DOHH2 (cell line): ENCODE measurements around the gene TMEM248.
"Not testable (repeated sequence)": the region's sequence is repeated elsewhere in the genome, so short reads cannot be mapped to it uniquely, and the experiment has no call there.

ENCODE experiments used
- H3F3A ChIP-seq: fragments of 200-600 bp; sonication (generic), shearing (Covaris generic); 2 replicates; pipeline ENCODE4 v1.6.0; 2016; ENCODE audit warnings: antibody characterized with exemption, mild to moderate bottlenecking; ENCODE audit not compliant: control insufficient read depth, insufficient read depth
- H3K27ac ChIP-seq: fragments of 200-600 bp; sonication (generic); 2 replicates; pipeline ENCODE4 v1.5.1; 2014; ENCODE audit warnings: low read depth, mild to moderate bottlenecking, low read length, moderate library complexity
- H3K27me3 ChIP-seq: fragments of 200-600 bp; sonication (generic); 2 replicates; pipeline ENCODE4 v1.6.1; 2014; ENCODE audit warnings: mild to moderate bottlenecking, low read length, mixed read lengths; ENCODE audit not compliant: control insufficient read depth
- H3K36me3 ChIP-seq: fragments of 200-600 bp; sonication (generic); 2 replicates; pipeline ENCODE4 v1.6.1; 2014; ENCODE audit warnings: mild to moderate bottlenecking, low read length, moderate library complexity, mixed read lengths; ENCODE audit not compliant: control insufficient read depth
- H3K4me1 ChIP-seq: fragments of 200-600 bp; sonication (generic); 2 replicates; pipeline ENCODE4 v1.6.1; 2014; ENCODE audit warnings: mild to moderate bottlenecking, low read length, mixed read lengths; ENCODE audit not compliant: control insufficient read depth
- H3K4me2 ChIP-seq: fragments of 200-600 bp; sonication (generic); 2 replicates; pipeline ENCODE4 v1.6.0; 2014; ENCODE audit warnings: mild to moderate bottlenecking, low read length, moderate library complexity
- H3K4me3 ChIP-seq: fragments of 200-600 bp; sonication (generic); 2 replicates; pipeline ENCODE4 v1.5.1; 2014; ENCODE audit warnings: mild to moderate bottlenecking, low read length, mixed read lengths
- H3K79me2 ChIP-seq: fragments of 200-600 bp; sonication (generic); 2 replicates; pipeline ENCODE4 v1.6.1; 2014; ENCODE audit warnings: mild to moderate bottlenecking, low read length, mixed read lengths; ENCODE audit not compliant: control insufficient read depth
- H3K9me2 ChIP-seq: fragments of 200-600 bp; sonication (generic); replicated peaks from 2 replicates; pipeline ENCODE4 v1.6.1; 2014; ENCODE audit warnings: mild to moderate bottlenecking, low read length, mixed read lengths; ENCODE audit not compliant: control insufficient read depth
- H3K9me3 ChIP-seq: fragments of 200-600 bp; sonication (generic); 2 replicates; pipeline ENCODE4 v1.6.1; 2014; ENCODE audit warnings: antibody characterized with exemption, low read length, mixed read lengths; ENCODE audit not compliant: control insufficient read depth, insufficient read depth
- H4K20me1 ChIP-seq: fragments of 200-600 bp; sonication (generic); 2 replicates; pipeline ENCODE4 v1.6.0; 2014; ENCODE audit warnings: low read depth, mild to moderate bottlenecking, antibody characterized with exemption, low read length, moderate library complexity; ENCODE audit not compliant: control insufficient read depth, insufficient read depth
- CTCF ChIP-seq: fragments of 200-600 bp; sonication (generic); IDR thresholded peaks from one replicate; pipeline ENCODE4 v1.5.1; 2014; ENCODE audit warnings: antibody characterized with exemption, mild to moderate bottlenecking, low read depth, low read length; ENCODE audit not compliant: poor library complexity, severe bottlenecking
- EZH2phosphoT487 ChIP-seq: fragments of 200-600 bp; sonication (generic); IDR thresholded peaks from 2 replicates; pipeline ENCODE4 v1.6.1; 2017; ENCODE audit warnings: borderline replicate concordance, mild to moderate bottlenecking, antibody characterized with exemption, low read length, moderate library complexity, mixed read lengths

TMEM248 gene

GRCh38 chr7:66886152-66886551, 34.9 kb upstream of the TMEM248 start:
- TF ChIP-seq EZH2phosphoT487 = no peak
- no peaks in the 10 kb centered on the region for H3K9me3 ChIP-seq
- H4K20me1 ChIP-seq = no peaks in the 10 kb centered on the region
- no peaks in the 10 kb centered on the region for H3K27me3 ChIP-seq
- no peak overlapping the region for H3K27ac ChIP-seq
- no peaks in the 10 kb centered on the region for H3K9me2 ChIP-seq
- H3K4me1 ChIP-seq = no peaks in the 10 kb centered on the region
- no peaks in the 10 kb centered on the region for H3K79me2 ChIP-seq
- peaks cover 24% of the 10 kb centered on the region for H3K36me3 ChIP-seq
- no peak overlapping the region for H3K4me3 ChIP-seq
- H3F3A ChIP-seq = no peaks in the 10 kb centered on the region
- H3K4me2 ChIP-seq = no peak overlapping the region

- not testable (repeated sequence) for H3K79me2 ChIP-seq, H3F3A ChIP-seq
Measured at GRCh38 chr7:66888223-66888622, 32.8 kb upstream of the TMEM248 start.

GRCh38 chr7:66894463-66895080, 26.5 kb upstream of the TMEM248 start:
- H3K4me2 ChIP-seq = no peak overlapping the region
- no peaks in the 10 kb centered on the region for H4K20me1 ChIP-seq

More at GRCh38 chr7:66888223-66888622, 32.8 kb upstream of the TMEM248 start:
- peaks cover 16% of the 10 kb centered on the region for H3K36me3 ChIP-seq
- not testable (repeated sequence) for H3K9me3 ChIP-seq, H3K4me3 ChIP-seq, H4K20me1 ChIP-seq, H3K27ac ChIP-seq, H3K4me2 ChIP-seq, H3K27me3 ChIP-seq, H3K4me1 ChIP-seq, H3K9me2 ChIP-seq

GRCh38 chr7:66896441-66896840, 24.6 kb upstream of the TMEM248 start:
- Histone ChIP-seq H3K27me3 (no peaks in the 10 kb centered on the region), H3K79me2 (no peaks in the 10 kb centered on the region), H3K4me1 (no peaks in the 10 kb centered on the region), H4K20me1 (no peaks in the 10 kb centered on the region), H3K4me2 (no peak overlapping the region), H3K4me3 (no peak overlapping the region), H3K27ac (no peak overlapping the region), H3K9me3 (no peaks in the 10 kb centered on the region), H3F3A (no peaks in the 10 kb centered on the region), H3K9me2 (no peaks in the 10 kb centered on the region), H3K36me3 (peaks cover 32% of the 10 kb centered on the region)
- TF ChIP-seq CTCF (no peak), EZH2phosphoT487 (no peak)

More at GRCh38 chr7:66894463-66895080, 26.5 kb upstream of the TMEM248 start:
- Histone ChIP-seq H3K9me3 (no peaks in the 10 kb centered on the region), H3K27me3 (no peaks in the 10 kb centered on the region), H3K79me2 (no peaks in the 10 kb centered on the region), H3K4me1 (no peaks in the 10 kb centered on the region), H3K36me3 (peaks cover 27% of the 10 kb centered on the region), H3K9me2 (no peaks in the 10 kb centered on the region), H3F3A (no peaks in the 10 kb centered on the region), H3K4me3 (no peak overlapping the region), H3K27ac (no peak overlapping the region)
- TF ChIP-seq CTCF (peak; percentile 27), EZH2phosphoT487 (no peak)
